ENCODE data around the gene SPC25. TPM values are rescaled to one million over a fixed set of nuclear protein-coding genes. Genes with fewer than 3 reads are reported as not detected.
"Not testable (repeated sequence)": the region's sequence is repeated elsewhere in the genome, so short reads cannot be mapped to it uniquely, and the experiment has no call there.

SPC25 gene
- total RNA-seq, 1 donor from 2014 or later, result 9.1 TPM

GRCh38 chr2:168889635-168890005, 610 bp downstream of the SPC25 start:
- no peak overlapping the region for H3K27ac Mint-ChIP-seq
- no peak for TF ChIP-seq CTCF (IDR thresholded peaks at IDR 0.05; ENCODE audit: unreplicated experiment)
- DNase-seq (ENCODE audit: low spot score in 2 of 2, unreplicated experiment in 2 of 2), result no peak

GRCh38 chr2:168884975-168885374, 5.3 kb downstream of the SPC25 start:
- peaks cover 5% of the 10 kb centered on the region for H3K9me3 Mint-ChIP-seq
- H3K4me3 Mint-ChIP-seq, result no peak overlapping the region
- no peak for DNase-seq (ENCODE audit: low spot score in 2 of 2, unreplicated experiment in 2 of 2)
- H3K4me1 Mint-ChIP-seq, result peaks cover 9% of the 10 kb centered on the region
- no peaks in the 10 kb centered on the region for H3K27me3 Mint-ChIP-seq (ENCODE audit: low read depth)
- peaks cover 11% of the 10 kb centered on the region for H3K36me3 Mint-ChIP-seq
- H3K27ac Mint-ChIP-seq, result no peak overlapping the region
- no peak for TF ChIP-seq CTCF (IDR thresholded peaks at IDR 0.05; ENCODE audit: unreplicated experiment)

More at GRCh38 chr2:168889635-168890005, 610 bp downstream of the SPC25 start:
- Mint-ChIP-seq H3K36me3 (peaks cover 9% of the 10 kb centered on the region), H3K9me3 (no peaks in the 10 kb centered on the region), H3K4me3 (peak overlapping the region; percentile 91), H3K27me3 (ENCODE audit: low read depth) (peaks cover 10% of the 10 kb centered on the region), H3K4me1 (peaks cover 17% of the 10 kb centered on the region)

- not testable (repeated sequence) for H3K36me3 Mint-ChIP-seq; DNase-seq (ENCODE audit: low spot score in 2 of 2, unreplicated experiment in 2 of 2); H3K9me3 Mint-ChIP-seq; H3K4me1 Mint-ChIP-seq; H3K4me3 Mint-ChIP-seq; H3K27me3 Mint-ChIP-seq (ENCODE audit: low read depth); H3K27ac Mint-ChIP-seq
Measured at GRCh38 chr2:168882163-168882562, 8.1 kb downstream of the SPC25 start.

GRCh38 chr2:168874368-168875054, 15.7 kb downstream of the SPC25 start:
- no peak for TF ChIP-seq CTCF (IDR thresholded peaks at IDR 0.05; ENCODE audit: unreplicated experiment)
- no peaks in the 10 kb centered on the region for H3K27me3 Mint-ChIP-seq (ENCODE audit: low read depth)
- DNase-seq (ENCODE audit: low spot score in 2 of 2, unreplicated experiment in 2 of 2), result no peak
- no peak overlapping the region for H3K4me3 Mint-ChIP-seq
- no peak overlapping the region for H3K27ac Mint-ChIP-seq
- peaks cover under 1% of the 10 kb centered on the region for H3K9me3 Mint-ChIP-seq
- H3K36me3 Mint-ChIP-seq, result peaks cover 5% of the 10 kb centered on the region
- H3K4me1 Mint-ChIP-seq, result peaks cover 2% of the 10 kb centered on the region

GRCh38 chr2:168870824-168871223, 19.4 kb downstream of the SPC25 start:
- not testable (repeated sequence) for H3K27me3 Mint-ChIP-seq (ENCODE audit: low read depth); H3K9me3 Mint-ChIP-seq; DNase-seq (ENCODE audit: low spot score in 2 of 2, unreplicated experiment in 2 of 2); H3K27ac Mint-ChIP-seq; H3K4me1 Mint-ChIP-seq; H3K4me3 Mint-ChIP-seq
- peaks cover 23% of the 10 kb centered on the region for H3K36me3 Mint-ChIP-seq

- DNase-seq (ENCODE audit: low spot score in 2 of 2, unreplicated experiment in 2 of 2); H3K27me3 Mint-ChIP-seq (ENCODE audit: low read depth); H3K27ac Mint-ChIP-seq; H3K4me3 Mint-ChIP-seq; H3K4me1 Mint-ChIP-seq; H3K9me3 Mint-ChIP-seq: not testable (repeated sequence)
- H3K36me3 Mint-ChIP-seq, result peaks cover 26% of the 10 kb centered on the region
Measured at GRCh38 chr2:168870369-168870768, 19.9 kb downstream of the SPC25 start.

GRCh38 chr2:168867164-168867563, 23.1 kb downstream of the SPC25 start:
- not testable (repeated sequence) for H3K9me3 Mint-ChIP-seq; DNase-seq (ENCODE audit: low spot score in 2 of 2, unreplicated experiment in 2 of 2); H3K27me3 Mint-ChIP-seq (ENCODE audit: low read depth); H3K4me1 Mint-ChIP-seq; H3K4me3 Mint-ChIP-seq; H3K27ac Mint-ChIP-seq
- peaks cover 35% of the 10 kb centered on the region for H3K36me3 Mint-ChIP-seq

GRCh38 chr2:168858146-168858545, 32.1 kb downstream of the SPC25 start:
- no peak for DNase-seq (ENCODE audit: low spot score in 2 of 2, unreplicated experiment in 2 of 2)
- Mint-ChIP-seq H3K27ac (no peak overlapping the region), H3K4me1 (no peaks in the 10 kb centered on the region), H3K36me3 (peaks cover 7% of the 10 kb centered on the region), H3K4me3 (no peak overlapping the region), H3K9me3 (peaks cover 3% of the 10 kb centered on the region), H3K27me3 (ENCODE audit: low read depth) (no peaks in the 10 kb centered on the region)
- no peak for TF ChIP-seq CTCF (IDR thresholded peaks at IDR 0.05; ENCODE audit: unreplicated experiment)
